ENCODE data around the gene MS4A12.
"Not testable (repeated sequence)": the region's sequence is repeated elsewhere in the genome, so short reads cannot be mapped to it uniquely, and the experiment has no call there.

GRCh38 chr11:60510209-60510608 lies 17.6 kb downstream of the MS4A12 start:
- not testable (repeated sequence) for TF ChIP-seq CTCF (conservative IDR thresholded peaks at IDR 0.05; ENCODE audit: low read length); EZH2phosphoT487 (IDR thresholded peaks at IDR 0.05; ENCODE audit: borderline replicate concordance)
